MCF 10A (cell line): ENCODE results near the gene CAND2. TPM values are rescaled to one million over a fixed set of nuclear protein-coding genes. Genes with fewer than 3 reads are reported as not detected.
A peak's percentile ranks its signal among the peaks of the same experiment; 100 is the strongest.

Source experiments
- BruUV-seq: library from RNA; stranded (reverse); fragments of 400-500 nt; replicated peaks from 2 replicates; lab custom pipeline; 2021; lab: Mats Ljungman, UMichigan
- CTCF ChIA-PET: fragments of 300-600 bp; sonication (Branson Sonifier 250); formaldehyde crosslinking; extraction: SDS; loops from one replicate; lab custom pipeline; 2021; ENCODE audit warnings: antibody characterized with exemption, inconsistent platforms; lab: Yijun Ruan, JAX
- POLR2A ChIA-PET: fragments of 300-600, 350-650 bp; sonication (Branson Sonifier 250); formaldehyde crosslinking; extraction: SDS; loops from one replicate; lab custom pipeline; 2020; ENCODE audit warnings: antibody characterized with exemption, inconsistent platforms; lab: Yijun Ruan, JAX
- DNase-seq: peaks from one replicate; pipeline ENCODE4 v3.0.0-alpha.2; 2018; ENCODE audit not compliant: unreplicated experiment
- H3K27ac Mint-ChIP-seq: one replicate; pipeline ENCODE4 v1.8.0; 2022; ENCODE audit warnings: mild to moderate bottlenecking, low read depth, mixed read lengths; ENCODE audit not compliant: unreplicated experiment
- H3K27me3 Mint-ChIP-seq: one replicate; pipeline ENCODE4 v1.8.0; 2022; ENCODE audit warnings: mixed read lengths; ENCODE audit not compliant: insufficient read depth, unreplicated experiment
- H3K36me3 Mint-ChIP-seq: one replicate; pipeline ENCODE4 v1.8.0; 2022; ENCODE audit warnings: mild to moderate bottlenecking, moderate library complexity, mixed read lengths; ENCODE audit not compliant: insufficient read depth, unreplicated experiment
- H3K4me1 Mint-ChIP-seq: one replicate; pipeline ENCODE4 v1.8.0; 2022; ENCODE audit warnings: mixed read lengths; ENCODE audit not compliant: insufficient read depth, unreplicated experiment
- H3K4me3 Mint-ChIP-seq: one replicate; pipeline ENCODE4 v1.8.0; 2022; ENCODE audit warnings: mild to moderate bottlenecking, moderate library complexity, mixed read lengths; ENCODE audit not compliant: unreplicated experiment
- H3K9me3 Mint-ChIP-seq: one replicate; pipeline ENCODE4 v1.8.0; 2022; ENCODE audit warnings: mixed read lengths; ENCODE audit not compliant: unreplicated experiment
- CTCF ChIP-seq: fragments of 200-600 bp; IDR thresholded peaks from one replicate; pipeline ENCODE4 v1.8.0; 2022; ENCODE audit warnings: antibody characterized with exemption, mild to moderate bottlenecking; ENCODE audit not compliant: unreplicated experiment
- intact Hi-C: fragments of 100-400 bp; cut with micrococcal nuclease; formaldehyde crosslinking; loops from 2 replicates; pipeline ENCODE4 v1.14.1; 2022
- total RNA-seq: library from RNA; stranded (reverse); gene quantifications from 2 replicates; pipeline ENCODE4 v1.2.3, GENCODE V29; 2022

The CAND2 gene
- total RNA-seq, 1 experiment from 2014 or later = not detected

- Mint-ChIP-seq H3K27ac (peak overlapping the region; percentile 93), H3K27me3 (no peaks in the 10 kb centered on the region), H3K4me3 (peak overlapping the region; percentile 7), H3K4me1 (peaks cover 31% of the 10 kb centered on the region), H3K36me3 (peaks cover 53% of the 10 kb centered on the region), H3K9me3 (no peaks in the 10 kb centered on the region)
- CTCF ChIA-PET = interaction anchor here (0.5 to 0.8 kb wide), 3 partner anchors 27 to 234 kb away, joined by 3 read pairs; no protein-coding TSS in a partner anchor
- no peak for TF ChIP-seq CTCF
- POLR2A ChIA-PET = interaction anchor here (0.9 to 1.6 kb wide), 5 partner anchors 8 to 91 kb away, joined by 3 to 9 read pairs (median 5); partner anchors contain the start of genes RAF1, RPL32 and TMEM40
- no TSS peak for BruUV-seq
- DNase-seq = peak; percentile 79
- intact Hi-C loops = loop anchor here (1.0 kb wide), 1 partner anchor 9 kb away; the partner anchor contains the start of gene TMEM40
Observed at GRCh38 chr3:12750658-12751071, 45.8 kb upstream of the CAND2 start.

- ChIA-PET POLR2A (interaction anchor here (0.8 to 1.6 kb wide), 3 partner anchors 13 to 154 kb away, joined by 3 to 9 read pairs (median 9); partner anchors contain the start of gene RAF1), CTCF (interaction anchor here (0.6 to 1.1 kb wide), 5 partner anchors 32 to 59 kb away, joined by 3 to 4 read pairs (median 3); no protein-coding TSS in a partner anchor)
- TF ChIP-seq CTCF = no peak
- DNase-seq = peak; percentile 38
- intact Hi-C loops = loop anchor here (1.0 kb wide), 1 partner anchor 8 kb away; the partner anchor contains the start of gene TMEM40
- Mint-ChIP-seq H3K36me3 (peaks cover 52% of the 10 kb centered on the region), H3K27ac (no peak overlapping the region), H3K9me3 (no peaks in the 10 kb centered on the region), H3K27me3 (no peaks in the 10 kb centered on the region), H3K4me3 (no peak overlapping the region), H3K4me1 (peaks cover 33% of the 10 kb centered on the region)
- no TSS peak for BruUV-seq
Observed at GRCh38 chr3:12751571-12751970, 44.9 kb upstream of the CAND2 start.

GRCh38 chr3:12752102-12752501, 44.4 kb upstream of the CAND2 start:
- no TSS peak for BruUV-seq
- TF ChIP-seq CTCF = no peak
- Mint-ChIP-seq H3K27me3 (no peaks in the 10 kb centered on the region), H3K9me3 (no peaks in the 10 kb centered on the region), H3K4me3 (no peak overlapping the region), H3K27ac (no peak overlapping the region), H3K4me1 (peaks cover 37% of the 10 kb centered on the region), H3K36me3 (peaks cover 51% of the 10 kb centered on the region)
- POLR2A ChIA-PET = interaction anchor here (0.6 to 1.6 kb wide), 4 partner anchors 12 to 155 kb away, joined by 3 to 9 read pairs (median 6); partner anchors contain the start of gene RAF1
- intact Hi-C loops = no loop called here
- no peak for DNase-seq
- CTCF ChIA-PET = interaction anchor here (0.6 to 1.1 kb wide), 4 partner anchors 32 to 45 kb away, joined by 3 to 4 read pairs (median 4); no protein-coding TSS in a partner anchor

- POLR2A ChIA-PET = interaction anchor here (0.8 to 1.0 kb wide), 2 partner anchors 11 to 16 kb away, joined by 3 read pairs; no protein-coding TSS in a partner anchor
Observed at GRCh38 chr3:12752809-12753208, 43.7 kb upstream of the CAND2 start.

More at GRCh38 chr3:12752809-12753208, 43.7 kb upstream of the CAND2 start:
- CTCF ChIA-PET = interaction anchor here (1.0 to 1.3 kb wide), 3 partner anchors 33 to 102 kb away, joined by 3 to 5 read pairs (median 3); no protein-coding TSS in a partner anchor
- H3K36me3 Mint-ChIP-seq = peaks cover 45% of the 10 kb centered on the region
- no peak overlapping the region for H3K4me3 Mint-ChIP-seq
- H3K27me3 Mint-ChIP-seq = no peaks in the 10 kb centered on the region
- BruUV-seq = no TSS peak
- TF ChIP-seq CTCF = no peak
- peaks cover 37% of the 10 kb centered on the region for H3K4me1 Mint-ChIP-seq
- intact Hi-C loops = no loop called here
- no peaks in the 10 kb centered on the region for H3K9me3 Mint-ChIP-seq
- no peak overlapping the region for H3K27ac Mint-ChIP-seq
- DNase-seq = peak; percentile 27
